Measurements from ENCODE around the gene C3.

DNA sequence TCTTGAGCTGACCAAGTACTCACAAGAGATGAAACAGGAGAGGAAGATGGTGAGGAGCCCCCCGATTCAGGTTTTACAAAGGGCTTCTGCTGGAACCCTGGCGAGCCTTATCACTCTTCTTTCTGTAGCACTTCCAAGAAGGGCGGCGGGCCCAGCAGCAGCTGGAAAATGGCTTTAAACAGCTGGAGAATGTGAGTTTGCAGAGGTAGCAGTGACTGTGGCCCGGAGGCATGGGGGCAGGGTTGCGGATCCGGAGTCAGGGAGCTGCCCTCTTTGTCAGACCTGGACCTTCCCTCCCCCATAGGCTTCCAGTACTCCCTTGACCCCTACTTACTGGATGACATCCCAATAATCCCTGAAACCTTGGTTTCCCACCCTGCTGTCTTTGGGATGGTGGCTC is 22.6 kb upstream of the C3 start:
- TF ChIP-seq, protein P1, sequence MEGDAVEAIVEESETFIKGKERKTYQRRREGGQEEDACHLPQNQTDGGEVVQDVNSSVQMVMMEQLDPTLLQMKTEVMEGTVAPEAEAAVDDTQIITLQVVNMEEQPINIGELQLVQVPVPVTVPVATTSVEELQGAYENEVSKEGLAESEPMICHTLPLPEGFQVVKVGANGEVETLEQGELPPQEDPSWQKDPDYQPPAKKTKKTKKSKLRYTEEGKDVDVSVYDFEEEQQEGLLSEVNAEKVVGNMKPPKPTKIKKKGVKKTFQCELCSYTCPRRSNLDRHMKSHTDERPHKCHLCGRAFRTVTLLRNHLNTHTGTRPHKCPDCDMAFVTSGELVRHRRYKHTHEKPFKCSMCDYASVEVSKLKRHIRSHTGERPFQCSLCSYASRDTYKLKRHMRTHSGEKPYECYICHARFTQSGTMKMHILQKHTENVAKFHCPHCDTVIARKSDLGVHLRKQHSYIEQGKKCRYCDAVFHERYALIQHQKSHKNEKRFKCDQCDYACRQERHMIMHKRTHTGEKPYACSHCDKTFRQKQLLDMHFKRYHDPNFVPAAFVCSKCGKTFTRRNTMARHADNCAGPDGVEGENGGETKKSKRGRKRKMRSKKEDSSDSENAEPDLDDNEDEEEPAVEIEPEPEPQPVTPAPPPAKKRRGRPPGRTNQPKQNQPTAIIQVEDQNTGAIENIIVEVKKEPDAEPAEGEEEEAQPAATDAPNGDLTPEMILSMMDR (IDR thresholded peaks at IDR 0.05; ENCODE audit: poor library complexity), result no peak
- TF ChIP-seq EZH2 (IDR thresholded peaks at IDR 0.05; ENCODE audit: borderline replicate concordance) (no peak), EZH2phosphoT487 (IDR thresholded peaks at IDR 0.05; ENCODE audit: low read depth, severe bottlenecking, unreplicated experiment) (no peak)

Measured in hepatocyte (in vitro differentiated cells).